Stimulated activated effector memory CD8-positive, alpha-beta T cell treated with anti-CD3 and anti-CD28 coated beads, Interleukin-12 subunit alpha, Interleukin-12 subunit beta, amount 100 ng/mL, for 72 hours (primary cell): ENCODE measurements around the gene PRR13.

Experiments used
- ATAC-seq: fragments of 150-1000 bp; cut with Tn5 transposase; 2 replicates; pipeline ENCODE4 v1.10.0; 2021
- DNase-seq, 2 donors: peaks; one replicate each; pipeline ENCODE4 v3.0.0; 2021 to 2022; ENCODE audit warnings: low spot score in 2 of 2
- H3K27ac Mint-ChIP-seq: one replicate; pipeline ENCODE4 v1.8.0; 2022; ENCODE audit warnings: mild to moderate bottlenecking, mixed read lengths
- H3K36me3 Mint-ChIP-seq: one replicate; pipeline ENCODE4 v1.8.0; 2022; ENCODE audit warnings: mild to moderate bottlenecking, mixed read lengths
- H3K4me1 Mint-ChIP-seq: one replicate; pipeline ENCODE4 v1.8.0; 2022; ENCODE audit warnings: mixed read lengths
- H3K4me3 Mint-ChIP-seq: one replicate; pipeline ENCODE4 v1.8.0; 2022; ENCODE audit warnings: mild to moderate bottlenecking, mixed read lengths
- H3K9me3 Mint-ChIP-seq: one replicate; pipeline ENCODE4 v1.8.0; 2022; ENCODE audit warnings: mixed read lengths

Gene PRR13

GRCh38 chr12:53456654-53457366 is 15.3 kb downstream of the PRR13 start:
- Mint-ChIP-seq H3K4me3 (no peak overlapping the region), H3K36me3 (peaks cover 100% of the 10 kb centered on the region), H3K27ac (no peak overlapping the region), H3K9me3 (no peaks in the 10 kb centered on the region), H3K4me1 (peaks cover 44% of the 10 kb centered on the region)
- DNase-seq (no peak), ATAC-seq (no peak)

- peaks cover 46% of the 10 kb centered on the region for H3K4me1 Mint-ChIP-seq
- H3K9me3 Mint-ChIP-seq: no peaks in the 10 kb centered on the region
- H3K27ac Mint-ChIP-seq: no peak overlapping the region
Observed at GRCh38 chr12:53459097-53459496, 17.6 kb downstream of the PRR13 start.

GRCh38 chr12:53461059-53461458 is 19.5 kb downstream of the PRR13 start:
- Mint-ChIP-seq H3K9me3 (no peaks in the 10 kb centered on the region), H3K27ac (peak overlapping the region; percentile 58), H3K4me3 (no peak overlapping the region), H3K4me1 (peaks cover 36% of the 10 kb centered on the region), H3K36me3 (peaks cover 100% of the 10 kb centered on the region)
- no peak for DNase-seq
- no peak for ATAC-seq

More at GRCh38 chr12:53459097-53459496, 17.6 kb downstream of the PRR13 start:
- ATAC-seq (no peak), DNase-seq (no peak)
- Mint-ChIP-seq H3K36me3 (peaks cover 100% of the 10 kb centered on the region), H3K4me3 (no peak overlapping the region)

GRCh38 chr12:53461591-53461990 is 20.1 kb downstream of the PRR13 start:
- no peak for ATAC-seq
- peaks cover 38% of the 10 kb centered on the region for H3K4me1 Mint-ChIP-seq
- peak overlapping the region; percentile 58 for H3K27ac Mint-ChIP-seq
- no peak overlapping the region for H3K4me3 Mint-ChIP-seq
- H3K36me3 Mint-ChIP-seq: peaks cover 100% of the 10 kb centered on the region
- DNase-seq: no peak
- no peaks in the 10 kb centered on the region for H3K9me3 Mint-ChIP-seq

GRCh38 chr12:53462935-53463334 is 21.4 kb downstream of the PRR13 start:
- Mint-ChIP-seq H3K4me1 (peaks cover 43% of the 10 kb centered on the region), H3K27ac (peak overlapping the region; percentile 6), H3K9me3 (no peaks in the 10 kb centered on the region), H3K36me3 (peaks cover 100% of the 10 kb centered on the region), H3K4me3 (no peak overlapping the region)
- DNase-seq (no peak), ATAC-seq (no peak)

- Mint-ChIP-seq H3K4me1 (peaks cover 38% of the 10 kb centered on the region), H3K27ac (peak overlapping the region; percentile 6), H3K9me3 (no peaks in the 10 kb centered on the region), H3K4me3 (no peak overlapping the region), H3K36me3 (peaks cover 100% of the 10 kb centered on the region)
- peak; percentile 51 for ATAC-seq
- no peak for DNase-seq
Observed at GRCh38 chr12:53463802-53464560, 22.4 kb downstream of the PRR13 start.

- ATAC-seq (no peak), DNase-seq (no peak)
- no peaks in the 10 kb centered on the region for H3K9me3 Mint-ChIP-seq
- H3K27ac Mint-ChIP-seq: peak overlapping the region; percentile 62
- H3K36me3 Mint-ChIP-seq: peaks cover 100% of the 10 kb centered on the region
- H3K4me1 Mint-ChIP-seq: peaks cover 38% of the 10 kb centered on the region
- no peak overlapping the region for H3K4me3 Mint-ChIP-seq
Observed at GRCh38 chr12:53464685-53465418, 23.3 kb downstream of the PRR13 start.

- ATAC-seq (no peak), DNase-seq (no peak)
- Mint-ChIP-seq H3K4me1 (peaks cover 32% of the 10 kb centered on the region), H3K9me3 (no peaks in the 10 kb centered on the region), H3K36me3 (peaks cover 100% of the 10 kb centered on the region), H3K4me3 (no peak overlapping the region), H3K27ac (peak overlapping the region; percentile 62)
Observed at GRCh38 chr12:53465679-53466078, 24.1 kb downstream of the PRR13 start.

- H3K4me3 Mint-ChIP-seq: no peak overlapping the region
- H3K4me1 Mint-ChIP-seq: peaks cover 35% of the 10 kb centered on the region
- H3K9me3 Mint-ChIP-seq: no peaks in the 10 kb centered on the region
- H3K27ac Mint-ChIP-seq: peak overlapping the region; percentile 20
- no peak for DNase-seq
- no peak for ATAC-seq
- peaks cover 100% of the 10 kb centered on the region for H3K36me3 Mint-ChIP-seq
Observed at GRCh38 chr12:53466640-53467039, 25.1 kb downstream of the PRR13 start.

- no peaks in the 10 kb centered on the region for H3K9me3 Mint-ChIP-seq
- peaks cover 38% of the 10 kb centered on the region for H3K4me1 Mint-ChIP-seq
- no peak for DNase-seq
- H3K4me3 Mint-ChIP-seq: no peak overlapping the region
- ATAC-seq: no peak
- H3K36me3 Mint-ChIP-seq: peaks cover 100% of the 10 kb centered on the region
- H3K27ac Mint-ChIP-seq: peak overlapping the region; percentile 20
Observed at GRCh38 chr12:53467082-53467481, 25.5 kb downstream of the PRR13 start.

- no peak for ATAC-seq
- Mint-ChIP-seq H3K9me3 (no peaks in the 10 kb centered on the region), H3K4me1 (peaks cover 39% of the 10 kb centered on the region), H3K4me3 (no peak overlapping the region), H3K36me3 (peaks cover 100% of the 10 kb centered on the region), H3K27ac (peak overlapping the region; percentile 20)
- no peak for DNase-seq
Observed at GRCh38 chr12:53467880-53468279, 26.3 kb downstream of the PRR13 start.

- Mint-ChIP-seq H3K4me3 (no peak overlapping the region), H3K27ac (peak overlapping the region; percentile 20), H3K9me3 (no peaks in the 10 kb centered on the region), H3K36me3 (peaks cover 100% of the 10 kb centered on the region), H3K4me1 (peaks cover 40% of the 10 kb centered on the region)
- DNase-seq: no peak
- ATAC-seq: no peak
Observed at GRCh38 chr12:53468282-53468681, 26.7 kb downstream of the PRR13 start.

GRCh38 chr12:53472056-53472582 is 30.6 kb downstream of the PRR13 start:
- peak overlapping the region; percentile 73 for H3K4me3 Mint-ChIP-seq
- ATAC-seq (no peak), DNase-seq (no peak)
- H3K36me3 Mint-ChIP-seq: peaks cover 100% of the 10 kb centered on the region
- H3K4me1 Mint-ChIP-seq: peaks cover 52% of the 10 kb centered on the region
- H3K27ac Mint-ChIP-seq: peak overlapping the region; percentile 96
- no peaks in the 10 kb centered on the region for H3K9me3 Mint-ChIP-seq

GRCh38 chr12:53474077-53474476 is 32.5 kb downstream of the PRR13 start:
- peak overlapping the region; percentile 96 for H3K27ac Mint-ChIP-seq
- DNase-seq: no peak
- H3K4me3 Mint-ChIP-seq: peak overlapping the region; percentile 73
- H3K4me1 Mint-ChIP-seq: peaks cover 52% of the 10 kb centered on the region
- no peaks in the 10 kb centered on the region for H3K9me3 Mint-ChIP-seq
- ATAC-seq: peak; percentile 71
- peaks cover 100% of the 10 kb centered on the region for H3K36me3 Mint-ChIP-seq

- peak; percentile 35 for ATAC-seq
Observed at GRCh38 chr12:53474819-53475218, 33.3 kb downstream of the PRR13 start.

More at GRCh38 chr12:53474819-53475218, 33.3 kb downstream of the PRR13 start:
- Mint-ChIP-seq H3K4me3 (peak overlapping the region; percentile 73), H3K36me3 (peaks cover 100% of the 10 kb centered on the region), H3K4me1 (peaks cover 52% of the 10 kb centered on the region), H3K9me3 (no peaks in the 10 kb centered on the region), H3K27ac (peak overlapping the region; percentile 96)
- DNase-seq: no peak
